GM18858 (cell line): ENCODE measurements around the gene ACSBG1.

Source experiments
- ATAC-seq: cut with Tn5 transposase; IDR thresholded peaks from one replicate; pipeline ENCODE4 v1.9.1; 2021; ENCODE audit not compliant: unreplicated experiment

The ACSBG1 gene

GRCh38 chr15:78223396-78224022 lies 10.9 kb downstream of the ACSBG1 start:
- ATAC-seq, result no peak

GRCh38 chr15:78222745-78223395 lies 11.5 kb downstream of the ACSBG1 start:
- ATAC-seq, result no peak

- no peak for ATAC-seq
Measured at GRCh38 chr15:78220713-78221112, 13.7 kb downstream of the ACSBG1 start.

GRCh38 chr15:78216276-78217104 lies 17.9 kb downstream of the ACSBG1 start:
- ATAC-seq, result no peak

- no peak for ATAC-seq
Measured at GRCh38 chr15:78213956-78214355, 20.4 kb downstream of the ACSBG1 start.

GRCh38 chr15:78213425-78213750 lies 21.0 kb downstream of the ACSBG1 start:
- ATAC-seq, result no peak

GRCh38 chr15:78212546-78213424 lies 21.6 kb downstream of the ACSBG1 start:
- no peak for ATAC-seq

GRCh38 chr15:78212008-78212407 lies 22.4 kb downstream of the ACSBG1 start:
- no peak for ATAC-seq

GRCh38 chr15:78211189-78211921 lies 23.0 kb downstream of the ACSBG1 start:
- ATAC-seq, result no peak

GRCh38 chr15:78210349-78210717 lies 24.0 kb downstream of the ACSBG1 start:
- ATAC-seq, result no peak

- ATAC-seq, result no peak
Measured at GRCh38 chr15:78209646-78210348, 24.6 kb downstream of the ACSBG1 start.

- no peak for ATAC-seq
Measured at GRCh38 chr15:78208887-78209645, 25.3 kb downstream of the ACSBG1 start.

GRCh38 chr15:78208341-78208844 lies 26.0 kb downstream of the ACSBG1 start:
- ATAC-seq, result no peak

GRCh38 chr15:78207641-78208340 lies 26.6 kb downstream of the ACSBG1 start:
- no peak for ATAC-seq

GRCh38 chr15:78207110-78207458 lies 27.3 kb downstream of the ACSBG1 start:
- ATAC-seq, result no peak

GRCh38 chr15:78206326-78207109 lies 27.8 kb downstream of the ACSBG1 start:
- ATAC-seq, result no peak

- no peak for ATAC-seq
Measured at GRCh38 chr15:78205856-78206255, 28.5 kb downstream of the ACSBG1 start.

GRCh38 chr15:78205337-78205736 lies 29.0 kb downstream of the ACSBG1 start:
- ATAC-seq, result no peak
